GM21367 (cell line): ENCODE measurements around the gene C2CD3.
"Not testable (repeated sequence)": the region's sequence is repeated elsewhere in the genome, so short reads cannot be mapped to it uniquely, and the experiment has no call there.

ENCODE experiments used
- ATAC-seq: cut with Tn5 transposase; IDR thresholded peaks from one replicate; pipeline ENCODE4 v1.9.1; 2021; ENCODE audit not compliant: unreplicated experiment

The C2CD3 gene

DNA sequence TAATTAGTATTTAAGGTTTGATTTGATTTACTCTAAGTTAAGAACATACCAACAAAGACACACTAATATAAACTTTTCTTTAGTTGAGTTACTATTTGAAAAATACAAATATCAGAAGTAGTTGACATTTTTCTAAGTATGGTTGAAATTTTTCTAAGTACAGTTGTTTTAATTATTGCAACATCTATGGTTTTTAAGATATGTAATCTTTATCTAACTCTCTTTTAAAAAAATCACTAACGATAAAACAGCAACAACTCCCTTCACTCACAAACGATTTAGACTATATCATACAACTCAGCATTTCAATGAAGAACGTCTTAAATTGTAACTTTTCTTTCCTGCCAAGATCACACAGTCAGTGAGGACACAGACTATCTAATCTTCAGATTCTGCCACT is 2.0 kb downstream of the C2CD3 start:
- no peak for ATAC-seq

DNA sequence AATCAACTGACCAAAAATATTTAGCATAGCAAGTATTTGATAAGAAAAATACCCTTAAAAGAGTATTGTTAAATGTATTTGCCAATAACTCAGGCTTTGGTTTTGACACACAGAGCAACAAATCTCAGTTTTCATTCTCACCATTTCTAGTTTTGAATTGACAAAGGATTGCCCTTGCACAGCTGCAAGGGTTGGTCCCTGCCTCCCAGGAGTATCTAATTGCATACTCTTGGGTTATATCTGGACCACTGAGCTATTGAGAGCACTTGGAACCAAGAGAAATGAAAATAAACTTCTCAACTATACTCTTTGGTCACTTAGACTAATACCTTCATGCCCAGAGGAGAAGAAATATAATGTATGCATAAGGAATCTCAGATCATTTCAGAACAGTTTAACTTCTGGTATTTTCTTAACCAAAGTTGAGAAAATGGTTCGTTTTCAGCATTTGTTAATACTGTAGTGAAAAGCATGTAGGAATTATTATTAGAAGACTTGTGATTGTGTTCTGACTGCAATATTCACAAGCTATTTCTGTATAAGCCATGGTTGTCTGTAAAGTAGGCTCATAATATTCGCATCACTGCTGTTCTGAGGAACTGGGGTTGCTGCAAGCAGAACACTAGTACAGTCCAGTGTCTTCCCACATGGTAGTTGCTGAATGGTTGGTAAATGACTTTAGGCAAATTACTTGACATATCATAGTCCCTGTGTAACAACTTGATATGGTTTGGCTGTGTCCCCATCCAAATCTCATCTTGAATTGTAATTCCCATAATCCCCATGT is 7.9 kb downstream of the C2CD3 start:
- no peak for ATAC-seq

DNA sequence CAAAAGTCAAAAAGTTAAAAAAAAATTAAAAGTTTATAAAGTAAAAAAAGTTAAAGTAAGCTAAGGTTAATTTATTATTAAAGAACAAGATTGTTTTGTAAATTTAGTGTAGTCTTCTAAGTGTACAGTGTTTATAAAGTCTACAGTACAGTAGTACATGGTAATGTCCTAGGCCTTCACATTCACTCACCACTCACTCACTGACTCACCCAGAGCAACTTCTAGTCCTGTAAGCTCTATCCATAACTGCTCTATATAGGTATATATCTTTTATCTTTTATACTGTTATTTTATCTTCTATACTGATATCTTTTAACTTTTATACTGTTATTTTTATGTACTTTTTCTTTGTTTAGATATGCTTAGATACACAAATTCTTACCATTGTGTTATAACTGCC is 11.2 kb downstream of the C2CD3 start:
- no peak for ATAC-seq

DNA sequence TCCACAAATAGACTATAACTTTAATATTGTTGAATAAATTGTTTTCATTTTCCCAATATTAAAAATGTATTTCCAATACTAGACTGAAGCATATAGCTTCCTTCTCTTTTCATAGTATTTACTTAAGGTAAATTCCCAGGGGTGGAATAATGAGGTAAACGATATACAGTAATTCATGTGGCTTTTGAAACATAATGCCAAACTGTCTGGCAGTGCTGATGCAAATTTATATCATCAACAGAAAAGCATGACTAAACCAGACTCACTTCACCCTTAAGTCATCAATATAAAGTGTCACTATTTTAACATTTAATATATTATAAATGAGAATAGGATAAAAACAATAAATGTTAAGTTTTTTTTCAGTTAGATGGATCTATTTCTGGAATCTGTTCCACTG is 13.6 kb downstream of the C2CD3 start:
- no peak for ATAC-seq

DNA sequence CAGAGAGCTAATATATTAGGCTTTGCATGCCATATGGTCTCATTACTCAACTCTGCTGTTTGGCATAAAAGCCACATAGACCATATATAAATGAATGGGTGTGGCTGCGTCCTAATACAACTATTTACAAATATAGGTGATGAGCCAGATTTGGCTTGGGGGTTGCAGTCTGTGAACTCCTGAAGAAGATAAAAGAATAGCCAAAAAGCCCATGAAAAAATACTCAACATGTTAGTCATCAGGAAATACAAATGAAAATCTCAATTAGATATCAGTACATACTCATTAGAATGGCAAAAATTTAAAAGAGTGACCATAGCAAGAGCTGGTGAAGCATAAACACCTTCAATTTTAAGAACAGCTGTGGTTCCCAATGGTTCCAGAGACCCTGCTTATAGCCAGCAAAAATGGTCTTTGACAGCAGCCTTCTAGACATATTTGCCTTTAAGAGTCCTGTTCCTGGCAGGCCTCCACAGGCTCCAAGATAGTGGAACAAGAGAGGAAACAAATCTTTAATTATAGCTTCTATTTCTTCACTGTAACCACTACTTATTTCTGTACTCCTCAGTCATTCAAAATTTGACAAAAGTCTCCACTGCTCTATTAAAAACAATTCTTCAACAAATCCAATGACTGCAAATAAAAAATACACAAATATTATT is 16.1 kb downstream of the C2CD3 start:
- ATAC-seq = no peak

DNA sequence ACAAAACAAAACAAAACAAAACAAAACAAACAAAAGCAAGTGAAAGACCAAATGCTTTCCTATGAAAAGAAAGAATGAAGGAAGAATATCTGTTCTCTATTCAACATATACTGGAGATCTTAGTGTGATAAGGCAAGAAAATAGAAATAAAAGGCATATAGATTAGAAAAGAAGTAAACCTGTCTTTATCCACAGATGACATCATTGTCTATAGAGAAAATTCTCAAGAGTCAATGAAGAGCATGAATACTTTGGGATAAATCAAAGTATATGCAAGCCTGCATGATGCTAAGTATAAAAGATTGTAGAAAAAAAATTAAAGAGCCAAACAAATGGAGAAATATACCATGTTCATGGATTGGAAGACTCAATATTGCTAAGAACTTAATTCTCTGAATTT is 17.6 kb downstream of the C2CD3 start:
- no peak for ATAC-seq

DNA sequence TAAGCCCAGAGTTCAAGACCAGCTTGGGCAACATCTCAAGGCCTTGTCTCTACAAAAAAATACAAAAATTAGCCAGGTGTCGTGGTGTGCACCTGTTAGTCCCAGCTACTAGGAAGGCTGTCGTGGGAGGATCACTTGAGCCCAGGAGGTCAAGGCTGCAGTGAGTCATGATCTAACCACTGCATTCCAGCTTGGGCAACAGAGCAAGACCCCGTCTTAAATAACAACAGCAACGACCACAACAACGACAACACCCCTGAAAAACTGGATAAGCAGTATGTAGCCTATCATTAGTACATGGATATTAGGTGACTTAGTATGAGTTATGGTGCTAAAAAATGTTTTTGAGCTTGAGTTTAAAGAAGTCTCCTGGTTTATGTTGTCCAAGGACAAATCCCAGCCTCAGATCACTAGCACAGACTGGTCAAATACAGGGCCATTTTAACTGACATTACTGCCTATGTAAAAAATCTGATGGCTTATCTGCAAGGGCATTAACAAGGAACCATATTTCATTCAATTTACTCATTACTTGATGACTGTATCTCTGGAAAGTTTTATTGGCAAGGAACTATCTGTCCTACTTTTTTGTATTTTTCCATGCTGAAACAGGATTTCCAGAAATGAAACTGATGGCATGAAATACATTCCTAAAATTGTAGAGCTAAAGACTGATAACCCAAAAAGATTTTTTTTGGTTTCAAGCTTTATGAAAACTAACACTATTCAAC is 23.4 kb downstream of the C2CD3 start:
- ATAC-seq = no peak

DNA sequence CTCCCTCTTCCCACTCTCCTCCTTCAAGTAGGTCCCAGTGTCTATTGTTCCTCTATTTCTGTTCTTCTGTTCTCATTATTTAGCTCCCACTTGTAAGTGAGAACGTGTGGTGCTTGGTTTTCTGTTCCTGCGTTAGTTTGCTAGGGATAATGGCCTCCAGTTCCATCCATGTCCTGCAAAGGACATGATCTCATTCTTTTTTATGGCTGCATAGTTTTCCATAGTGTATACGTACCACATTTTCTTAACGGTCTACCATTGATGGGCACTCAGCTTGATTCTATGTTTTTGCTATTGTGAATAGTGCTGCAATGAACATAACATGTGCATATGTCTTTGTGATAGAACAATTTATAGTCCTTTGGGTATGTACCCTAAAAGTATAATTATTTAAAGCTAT is 26.2 kb downstream of the C2CD3 start:
- ATAC-seq = no peak

DNA sequence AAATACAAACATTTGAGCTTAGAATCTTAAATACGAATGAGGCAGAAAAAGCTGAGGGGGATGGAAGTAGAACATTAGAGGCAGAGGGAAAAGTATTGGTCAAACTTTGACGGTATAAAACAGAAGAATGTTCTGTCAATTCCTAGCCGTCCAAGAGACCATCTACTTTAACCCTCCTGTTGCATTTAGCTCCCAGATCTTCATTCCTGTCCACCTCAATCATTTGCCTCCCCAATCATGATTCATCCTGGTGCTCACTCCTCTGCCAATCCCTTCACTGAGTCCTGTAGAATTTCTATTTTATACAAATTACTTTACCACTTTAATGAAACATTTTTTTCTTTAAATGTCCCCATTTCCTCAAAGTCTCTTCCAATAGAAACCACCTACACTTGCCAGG is 28.2 kb downstream of the C2CD3 start:
- no peak for ATAC-seq

DNA sequence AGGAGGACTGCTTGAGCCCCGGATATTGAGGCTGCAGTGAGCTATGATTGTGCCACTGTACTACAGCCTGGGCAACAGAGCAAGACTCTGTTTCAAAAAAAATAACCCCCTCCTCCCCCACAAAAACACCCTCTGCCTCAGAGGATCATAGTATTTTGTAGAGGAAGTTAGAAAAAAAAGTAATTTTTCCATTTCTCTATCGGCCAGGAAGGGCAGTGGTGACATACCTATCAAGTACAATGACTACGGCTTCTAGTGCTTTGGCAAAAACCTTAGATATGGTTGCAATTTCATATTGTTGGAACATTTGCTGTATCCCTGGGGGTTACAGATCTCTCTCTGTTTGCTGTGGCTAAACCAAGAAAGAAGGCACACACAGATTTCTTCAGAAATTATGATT is 28.9 kb downstream of the C2CD3 start:
- ATAC-seq = no peak

DNA sequence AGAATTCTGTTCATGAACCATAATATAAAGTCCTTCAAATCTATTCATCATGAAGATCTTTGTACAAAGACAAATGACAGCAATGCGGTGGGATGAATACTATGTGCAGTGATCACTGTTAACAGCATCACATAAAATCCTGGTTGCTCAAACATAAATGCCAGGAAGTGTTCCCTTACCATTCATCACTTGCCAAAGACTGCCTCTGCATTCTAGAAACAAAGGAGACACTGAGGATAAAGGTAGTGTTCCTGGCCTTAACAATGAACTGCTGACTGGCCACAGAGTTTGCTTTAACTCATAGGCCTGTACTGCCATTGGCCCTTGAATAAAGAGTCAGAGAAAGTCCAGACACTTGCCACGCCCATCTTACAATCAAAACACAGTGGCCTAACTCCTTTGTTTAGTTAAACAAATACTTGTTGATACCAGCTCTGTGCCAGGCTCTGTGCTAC is 29.5 kb downstream of the C2CD3 start:
- ATAC-seq = no peak

DNA sequence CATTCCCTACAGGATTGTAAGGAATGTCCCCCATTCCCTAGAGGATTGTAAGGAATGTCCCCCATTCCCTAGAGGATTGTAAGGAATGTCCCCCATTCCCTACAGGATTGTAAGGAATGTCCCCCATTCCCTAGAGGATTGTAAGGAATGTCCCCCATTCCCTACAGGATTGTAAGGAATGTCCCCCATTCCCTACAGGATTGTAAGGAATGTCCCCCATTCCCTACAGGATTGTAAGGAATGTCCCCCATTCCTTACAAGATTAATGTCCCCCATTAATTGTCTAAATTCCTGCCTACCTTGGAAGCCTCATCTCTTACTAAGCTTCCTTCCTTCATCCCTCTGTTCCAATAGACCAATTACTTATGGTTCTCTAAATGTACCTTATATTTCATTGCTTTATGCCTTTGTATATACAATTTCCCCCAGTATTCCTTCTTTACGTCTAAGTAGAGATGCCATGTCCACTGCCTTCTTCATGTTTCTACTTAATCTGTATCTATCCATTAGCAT is 30.8 kb downstream of the C2CD3 start:
- not testable (repeated sequence) for ATAC-seq

DNA sequence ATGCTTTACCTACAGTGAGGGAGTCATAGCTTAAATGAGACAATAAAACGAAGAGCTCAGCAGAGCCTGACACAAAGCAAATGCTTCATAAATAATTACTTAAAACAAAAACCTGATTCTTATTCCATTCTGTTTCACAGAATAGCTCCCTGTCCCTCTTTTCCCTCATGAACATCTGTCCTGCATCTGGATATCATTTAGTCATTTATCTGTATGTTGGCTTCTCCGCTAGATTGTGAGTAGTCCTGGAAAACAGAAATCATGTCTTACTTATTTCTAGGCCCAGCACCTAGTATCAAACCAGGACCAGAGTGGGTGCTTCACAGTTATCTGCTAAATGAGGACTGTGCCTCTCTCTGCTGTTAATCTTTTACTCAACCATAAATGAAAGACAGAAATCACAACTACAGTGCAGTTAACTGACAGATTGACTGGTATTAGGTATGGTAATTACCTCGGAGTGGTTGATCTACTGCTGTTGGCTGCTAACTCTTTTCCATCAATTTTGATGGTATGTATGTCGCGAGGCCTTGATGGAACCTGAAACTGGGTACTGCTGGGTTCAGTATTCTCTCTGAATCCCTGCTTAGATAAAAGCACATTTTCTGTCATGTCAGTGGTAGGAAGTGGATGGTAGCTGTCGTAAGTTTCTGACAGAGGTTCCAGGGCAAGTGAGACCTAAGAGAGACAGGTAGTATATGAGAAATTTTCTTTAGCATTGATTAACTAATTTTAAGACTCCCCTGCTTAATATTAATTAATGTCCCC is 31.5 kb downstream of the C2CD3 start:
- no peak for ATAC-seq

DNA sequence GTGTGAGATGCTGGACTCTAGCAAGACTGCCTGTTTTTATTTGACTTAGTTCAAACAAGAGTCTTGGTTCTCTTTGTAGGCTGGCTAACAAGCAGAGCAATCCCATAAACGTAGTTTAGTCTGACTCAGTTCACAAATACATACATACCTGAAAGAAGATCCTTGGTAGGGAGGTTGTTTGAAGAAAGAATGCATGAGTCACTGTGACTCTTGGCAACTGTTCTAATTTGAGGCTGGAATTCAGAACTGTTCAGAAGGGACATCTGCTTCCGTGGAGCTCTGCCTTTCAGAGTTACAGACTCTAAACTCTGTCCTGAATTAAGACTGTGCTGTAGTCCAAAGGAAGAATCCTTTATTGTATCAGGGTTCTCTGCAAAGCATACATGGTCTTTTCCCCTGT is 32.2 kb downstream of the C2CD3 start:
- ATAC-seq = no peak

DNA sequence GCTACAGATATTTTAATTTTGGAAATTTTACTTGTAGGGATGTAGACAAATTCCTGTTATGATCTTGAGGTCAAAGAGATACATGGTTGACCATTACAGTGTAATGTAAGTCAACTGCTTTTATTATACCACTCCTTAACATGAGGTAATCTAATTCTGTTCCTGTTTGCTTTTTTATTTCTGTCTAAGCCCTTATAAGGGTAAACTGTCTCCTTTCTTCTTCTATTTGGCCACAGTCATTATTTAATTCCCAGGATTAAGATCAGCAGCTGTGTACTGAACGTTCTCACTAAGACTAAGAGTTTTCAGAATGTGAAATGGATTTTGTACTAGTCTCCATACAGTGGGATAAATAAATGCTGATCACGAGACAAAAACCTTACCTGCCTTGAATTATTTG is 32.8 kb downstream of the C2CD3 start:
- ATAC-seq = no peak

DNA sequence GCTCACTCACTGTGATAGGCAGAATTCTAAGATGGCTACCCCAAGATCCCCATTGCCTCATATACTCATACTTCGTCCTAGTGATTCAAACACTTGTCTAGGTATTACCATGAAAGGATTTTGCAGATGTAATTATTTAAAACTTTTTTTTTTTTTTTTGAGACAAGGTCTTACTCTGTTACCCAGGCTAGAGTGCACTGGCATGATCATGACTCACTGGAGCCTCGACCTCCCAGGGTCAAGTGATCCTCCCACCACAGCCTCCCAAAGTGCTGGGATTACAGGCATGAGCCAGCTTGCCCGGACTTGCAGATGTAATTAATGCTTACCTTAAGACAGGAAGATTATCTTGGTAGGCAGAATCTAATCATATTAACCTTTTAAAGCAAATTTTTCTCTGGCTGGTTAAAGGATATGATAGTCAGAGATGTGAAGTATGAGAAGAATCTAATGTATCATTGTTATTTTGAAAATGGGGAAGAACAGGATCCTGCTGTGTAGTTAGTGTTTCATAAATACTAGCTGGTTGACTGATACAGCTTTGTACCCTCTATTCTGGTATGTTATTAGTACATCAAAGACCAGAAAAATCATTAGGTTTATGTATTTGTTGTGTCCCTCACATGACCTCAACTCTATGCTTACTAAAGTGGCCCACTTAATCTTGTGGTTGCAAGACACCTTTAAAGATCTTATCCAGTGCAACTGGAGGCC is 35.5 kb downstream of the C2CD3 start:
- ATAC-seq = no peak

DNA sequence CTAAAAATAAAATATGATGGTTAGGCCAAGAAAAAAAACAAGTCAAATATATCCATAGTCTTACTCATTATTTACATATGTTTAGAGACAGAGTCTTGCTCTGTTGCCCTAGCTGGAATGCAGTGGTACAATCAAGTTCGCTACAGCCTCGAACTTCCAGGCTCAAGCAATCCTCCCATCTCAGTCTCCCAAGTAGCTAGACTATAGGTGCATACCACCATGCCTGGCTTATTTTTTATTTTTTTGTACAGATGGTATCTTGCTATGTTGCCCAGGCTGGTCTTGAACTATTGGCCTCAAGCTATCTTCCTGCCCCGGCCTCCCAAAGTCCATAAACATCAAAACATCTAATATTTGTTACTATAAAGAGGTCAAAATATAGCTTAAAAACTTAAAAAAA is 36.1 kb downstream of the C2CD3 start:
- no peak for ATAC-seq

DNA sequence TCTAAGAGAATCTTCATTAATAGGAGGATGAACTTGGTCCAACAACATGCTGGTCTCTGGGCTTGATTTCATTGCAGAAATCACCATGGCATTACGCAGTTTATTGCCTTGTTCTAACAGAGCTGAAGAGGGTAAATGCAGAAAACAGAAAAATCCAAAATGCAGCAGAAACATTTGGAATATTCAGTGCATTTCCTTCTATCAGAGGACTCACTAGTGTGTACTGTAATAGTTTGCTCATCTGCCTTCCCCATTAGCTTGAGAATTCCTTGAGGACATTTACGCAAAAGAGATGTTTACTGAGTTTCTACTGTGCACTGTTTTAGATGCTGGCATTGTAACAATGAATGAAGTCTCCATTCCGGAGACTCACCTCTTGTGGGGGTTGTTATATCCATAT is 37.4 kb downstream of the C2CD3 start:
- no peak for ATAC-seq

DNA sequence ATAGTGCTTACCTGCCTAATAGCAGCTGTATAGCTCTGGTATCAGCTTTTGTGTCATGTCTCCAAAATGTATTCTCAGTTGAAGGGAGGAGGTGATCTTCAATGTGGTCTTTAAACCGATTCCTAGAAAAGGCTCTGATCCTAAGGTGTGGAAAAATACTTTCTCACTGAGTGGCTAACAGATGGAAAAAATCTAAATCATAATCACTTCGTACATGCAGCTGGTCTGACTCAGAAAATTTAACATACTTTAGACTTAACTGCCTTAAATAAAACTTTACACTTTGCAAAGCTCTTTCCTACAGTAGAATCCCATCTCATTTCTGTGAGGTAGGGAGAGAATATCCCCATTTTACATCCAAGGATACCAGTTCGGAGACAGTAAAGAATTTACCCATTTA is 38.0 kb downstream of the C2CD3 start:
- ATAC-seq = no peak

DNA sequence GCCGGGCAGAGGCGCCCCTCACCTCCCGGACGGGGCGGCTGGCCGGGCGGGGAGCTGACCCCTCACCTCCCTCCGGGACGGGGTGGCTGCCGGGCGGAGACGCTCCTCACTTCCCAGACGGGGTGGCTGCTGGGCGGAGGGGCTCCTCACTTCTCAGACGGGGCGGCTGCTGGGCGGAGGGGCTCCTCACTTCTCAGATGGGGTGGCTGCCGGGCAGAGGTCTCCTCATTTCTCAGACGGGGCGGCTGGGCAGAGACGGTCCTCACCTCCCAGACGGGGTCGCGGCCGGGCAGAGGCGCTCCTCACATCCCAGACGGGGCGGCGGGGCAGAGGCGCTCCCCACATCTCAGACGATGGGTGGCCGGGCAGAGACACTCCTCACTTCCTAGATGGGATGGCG is 41.7 kb downstream of the C2CD3 start:
- not testable (repeated sequence) for ATAC-seq
